ENCODE measurements around the gene CCNG1.
"Not testable (repeated sequence)": the region's sequence is repeated elsewhere in the genome, so short reads cannot be mapped to it uniquely, and the experiment has no call there.

Gene CCNG1

DNA sequence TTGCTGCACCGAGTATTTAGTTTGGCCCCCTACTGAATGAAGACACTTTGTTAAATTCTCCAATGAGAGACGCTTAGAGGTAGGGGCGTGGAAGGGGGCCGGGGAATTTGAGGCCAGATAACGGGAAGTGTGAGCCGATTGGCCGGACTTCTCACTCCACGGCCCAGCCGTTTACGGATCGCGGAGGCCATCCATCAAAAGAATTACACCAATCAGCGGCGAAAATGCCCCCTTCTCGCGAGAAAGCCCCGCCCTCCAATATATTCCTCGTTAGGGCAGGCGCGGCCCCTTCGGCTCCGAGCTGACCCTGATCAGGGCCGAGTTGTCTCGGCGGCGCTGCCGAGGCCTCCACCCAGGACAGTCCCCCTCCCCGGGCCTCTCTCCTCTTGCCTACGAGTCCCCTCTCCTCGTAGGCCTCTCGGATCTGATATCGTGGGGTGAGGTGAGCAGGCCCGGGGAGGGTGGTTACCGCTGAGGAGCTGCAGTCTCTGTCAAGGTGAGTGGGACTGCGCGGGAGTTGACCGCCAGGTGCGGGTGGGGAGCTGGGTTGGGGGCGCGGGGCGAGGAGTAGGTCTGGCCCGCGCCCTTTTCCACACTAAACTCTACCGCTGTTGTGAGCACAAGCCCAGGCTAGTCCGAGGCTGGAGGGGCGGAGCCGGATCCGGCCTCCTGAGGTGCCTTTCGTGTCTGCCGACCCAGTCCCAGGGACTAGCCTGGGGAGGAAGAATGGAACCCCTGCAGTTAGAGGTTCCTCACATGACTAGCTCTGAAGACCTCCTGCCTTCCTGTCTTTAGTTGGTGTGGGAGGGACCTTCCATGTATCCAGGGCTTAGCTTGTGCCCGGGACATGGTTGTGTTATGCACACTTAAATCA, at the start of gene CCNG1:
TSS of gene CCNG1 (plus strand) at position 287 of the 874 bp plus-strand sequence. CDS start 1,662 bp downstream, outside the sequence.
- peak; percentile 99 for FAIRE-seq

DNA sequence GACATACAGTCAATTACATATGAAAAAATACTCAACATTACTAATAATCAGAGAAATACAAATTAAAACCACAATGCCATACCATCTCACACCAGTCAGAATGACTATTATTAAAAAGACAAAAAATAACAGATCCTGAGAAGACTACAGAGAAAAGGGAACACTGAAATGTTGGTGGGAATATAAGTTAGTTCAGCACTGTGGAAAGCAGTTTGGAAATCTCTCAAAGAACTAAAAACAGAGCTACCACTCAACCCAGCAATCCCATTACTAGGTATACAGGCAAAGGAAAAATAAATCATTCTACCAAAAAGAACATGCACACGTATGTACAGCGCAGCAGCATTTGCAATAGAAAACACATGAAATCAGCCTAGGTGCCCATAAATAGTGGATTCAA, 41.6 kb upstream of the CCNG1 start:
- FAIRE-seq, result no peak

- not testable (repeated sequence) for FAIRE-seq
These were observed 40.5 kb upstream of the CCNG1 start for GRCh38 chr5:163396818-163397340.

DNA sequence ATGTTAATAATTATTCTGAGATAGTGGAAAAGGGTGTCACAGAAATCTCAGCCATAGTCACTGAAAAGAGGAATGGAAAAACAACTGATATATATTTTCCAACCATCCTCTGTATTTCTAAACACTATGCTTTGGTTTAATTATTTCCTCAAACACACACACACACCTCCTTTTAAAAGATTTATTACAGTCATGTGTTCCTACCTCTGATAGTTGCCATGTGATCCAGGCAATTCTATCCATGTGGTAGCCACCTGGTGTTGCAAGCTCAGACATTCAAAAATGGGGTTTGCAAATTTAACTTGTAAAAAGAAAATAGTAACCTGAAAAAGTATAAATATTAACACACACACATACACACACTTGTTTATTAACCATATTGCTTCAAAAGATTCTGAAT, 40.0 kb upstream of the CCNG1 start:
- FAIRE-seq, result no peak

DNA sequence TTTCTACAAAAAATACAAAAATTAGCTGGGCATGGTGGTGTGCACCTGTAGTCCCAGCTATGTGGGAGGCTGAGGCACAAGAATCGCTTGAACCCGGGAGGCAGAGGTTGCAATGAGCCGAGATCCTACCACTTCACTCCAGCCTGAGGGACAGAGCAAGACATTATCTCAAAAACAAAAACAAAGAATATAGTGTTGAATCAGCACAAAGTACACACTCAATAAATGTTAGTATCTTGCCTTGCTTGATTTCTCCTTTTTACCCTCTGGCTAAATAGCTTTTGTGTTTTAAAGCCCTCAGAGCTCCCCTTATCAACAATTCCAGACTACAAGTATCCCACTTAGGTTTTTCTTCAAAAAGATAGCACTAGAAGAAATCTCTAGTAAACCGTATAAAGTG, 37.5 kb upstream of the CCNG1 start:
- no peak for FAIRE-seq

GRCh38 chr5:163401271-163401670, 36.1 kb upstream of the CCNG1 start:
- FAIRE-seq, result no peak

DNA sequence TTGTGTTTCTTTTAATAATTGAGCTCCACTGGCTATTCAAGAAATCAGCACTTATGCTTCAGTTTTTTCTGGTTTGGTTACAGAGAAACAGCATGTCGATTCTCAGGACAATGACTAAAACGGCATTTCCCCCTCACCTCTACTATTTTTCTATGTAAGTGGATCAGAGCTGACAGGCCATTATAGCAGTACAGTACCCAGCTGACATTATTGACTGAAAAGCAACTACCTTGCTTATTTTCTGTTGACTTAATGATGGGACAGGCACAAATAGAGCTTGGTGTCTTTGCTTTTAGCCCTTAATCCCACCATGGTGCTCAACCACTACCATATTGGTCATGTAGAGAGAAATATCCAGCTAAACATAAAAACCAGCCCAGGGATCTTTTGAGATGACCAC, 35.4 kb upstream of the CCNG1 start:
- FAIRE-seq, result no peak

DNA sequence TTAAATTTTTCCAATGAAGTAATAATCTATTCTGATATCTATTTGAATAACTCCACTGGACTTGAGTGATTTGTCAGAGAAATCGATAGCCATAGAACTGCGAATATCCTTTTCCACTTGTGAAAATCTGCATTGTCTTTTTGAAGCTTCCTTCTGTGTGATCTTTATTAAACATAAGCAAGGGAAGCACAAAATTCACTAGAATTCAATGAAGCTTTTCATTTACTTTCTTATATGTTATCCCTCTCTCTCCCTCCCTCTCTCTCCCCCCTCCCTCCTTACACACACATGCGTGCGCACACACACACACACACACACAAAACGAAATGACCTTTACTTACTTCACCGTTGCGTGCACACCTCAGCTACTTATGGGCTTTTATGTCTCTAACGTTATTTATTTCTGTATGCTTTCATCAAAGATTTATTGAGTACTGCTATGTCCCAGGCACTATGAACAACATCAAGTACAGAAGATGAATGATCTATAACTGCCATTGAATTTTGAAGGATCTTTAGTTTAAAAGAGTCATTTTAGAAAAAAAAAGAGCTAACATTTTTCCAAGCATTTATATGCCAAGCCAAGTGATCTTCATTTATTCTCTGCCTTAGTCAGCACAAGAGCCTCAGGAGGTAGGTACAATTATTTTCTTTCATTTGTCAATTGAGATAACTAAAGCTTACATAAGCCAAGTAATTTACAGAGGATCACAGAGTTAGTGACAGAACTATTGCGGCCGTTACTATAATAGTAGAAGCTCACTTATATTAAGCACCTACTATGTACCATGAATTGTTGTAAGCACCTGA, 32.8 kb upstream of the CCNG1 start:
- FAIRE-seq, result no peak

DNA sequence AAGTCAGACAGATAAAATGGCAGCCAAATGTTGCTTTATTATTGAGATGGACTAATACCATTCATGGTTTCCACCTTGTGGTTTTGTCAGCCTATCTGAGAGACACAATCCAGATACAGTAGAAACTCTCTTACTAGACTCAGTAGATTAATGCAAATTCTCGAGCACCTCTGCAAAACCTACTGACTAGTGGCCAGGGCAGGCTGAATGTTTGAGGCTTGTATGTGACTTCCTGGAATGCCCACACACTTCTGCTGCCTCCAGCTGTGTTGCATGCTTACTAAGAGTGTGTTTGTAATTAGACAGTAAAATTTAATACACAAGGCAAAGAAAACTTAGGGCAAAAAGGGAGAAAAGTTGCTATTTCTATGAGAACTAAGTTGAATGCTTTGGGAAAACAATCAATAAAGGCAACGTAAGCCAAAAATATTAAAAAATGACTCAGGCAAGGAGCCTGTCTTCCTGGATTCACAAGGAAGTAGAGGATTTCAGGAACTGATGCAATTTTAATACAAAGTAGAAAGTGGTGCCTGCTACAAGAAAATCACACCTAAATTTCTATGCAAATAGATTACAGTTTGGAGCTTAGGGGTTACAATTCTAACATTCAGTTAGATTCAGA, 30.2 kb upstream of the CCNG1 start:
- FAIRE-seq, result no peak

GRCh38 chr5:163408311-163408923, 29.0 kb upstream of the CCNG1 start:
- peak; percentile 51 for FAIRE-seq

DNA sequence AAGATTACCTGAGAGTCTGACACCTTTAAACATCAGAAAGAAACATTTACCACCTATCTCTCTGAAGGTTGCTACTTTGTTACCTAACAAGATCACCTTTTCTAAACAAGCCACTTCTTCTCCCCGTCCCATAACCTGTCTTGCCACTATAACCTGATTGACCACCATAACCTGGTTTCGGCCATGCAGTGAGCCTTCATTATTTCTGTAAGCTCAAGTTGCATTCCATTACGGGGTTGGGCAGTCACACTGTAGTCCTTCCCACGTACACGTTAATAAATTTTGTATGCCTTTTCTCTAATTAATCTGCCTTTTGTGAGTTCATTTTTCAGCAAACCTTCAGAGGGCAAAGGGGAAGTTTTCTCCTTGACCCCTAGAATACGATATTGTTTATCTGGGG, 28.0 kb upstream of the CCNG1 start:
- FAIRE-seq, result no peak

DNA sequence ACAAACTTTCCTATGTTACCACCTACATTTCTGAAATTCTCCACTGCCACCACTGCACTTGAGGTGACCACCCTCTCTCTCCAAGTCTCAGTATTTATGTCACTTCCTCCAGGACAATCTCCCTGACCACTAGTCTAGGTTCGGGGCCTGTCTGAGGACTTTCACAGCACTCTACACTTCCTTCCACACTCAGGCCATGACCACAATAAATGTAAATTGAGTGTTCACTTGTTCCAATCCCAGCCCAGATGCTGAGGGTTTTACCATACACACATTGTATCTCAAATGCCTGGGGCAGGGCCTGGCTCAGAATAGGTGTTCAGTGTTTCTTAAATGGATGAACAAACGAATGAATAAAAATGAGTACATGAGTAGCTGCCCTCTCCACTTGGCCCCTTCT, 26.9 kb upstream of the CCNG1 start:
- no peak for FAIRE-seq

- FAIRE-seq, result not testable (repeated sequence)
These were observed 21.7 kb upstream of the CCNG1 start for GRCh38 chr5:163415673-163416072.

DNA sequence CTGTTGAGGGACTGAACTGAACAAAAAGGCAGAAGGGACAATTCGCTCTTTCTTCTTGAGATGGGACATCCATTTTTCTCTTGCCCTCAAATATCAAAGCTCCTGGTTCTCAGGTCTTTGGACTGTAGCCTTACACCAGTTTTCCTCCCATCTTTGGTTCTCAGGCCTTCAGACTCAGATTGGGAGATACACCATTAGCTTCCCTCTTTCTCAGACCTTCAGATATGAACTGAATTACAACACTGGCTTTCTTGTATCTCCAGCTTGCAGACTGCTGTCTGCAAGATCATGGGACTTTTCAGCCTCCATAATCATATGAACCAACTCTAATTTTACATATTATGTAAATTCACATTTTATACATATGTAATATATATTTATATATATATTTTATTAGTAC, 12.6 kb upstream of the CCNG1 start:
- FAIRE-seq, result no peak

DNA sequence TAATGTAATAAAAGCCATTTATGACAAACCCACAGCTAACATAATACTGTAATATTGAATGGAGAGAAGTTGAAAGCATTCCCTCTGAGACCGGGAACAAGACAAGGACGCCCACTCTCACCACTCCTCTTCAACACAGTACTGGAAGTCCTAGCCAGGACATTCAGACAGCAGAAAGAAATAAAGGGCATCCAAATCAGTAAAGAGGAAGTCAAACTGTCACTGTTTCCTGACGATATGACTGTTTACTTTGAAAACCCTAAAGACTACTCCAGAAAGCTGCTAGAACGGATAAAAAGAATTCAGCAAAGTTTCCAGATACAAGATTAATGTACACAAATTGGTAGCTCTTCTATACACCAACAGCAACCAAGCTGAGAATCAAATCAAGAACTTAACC, 11.3 kb upstream of the CCNG1 start:
- FAIRE-seq, result not testable (repeated sequence)

- FAIRE-seq, result no peak
These were observed 4.9 kb upstream of the CCNG1 start for GRCh38 chr5:163432544-163432943.

DNA sequence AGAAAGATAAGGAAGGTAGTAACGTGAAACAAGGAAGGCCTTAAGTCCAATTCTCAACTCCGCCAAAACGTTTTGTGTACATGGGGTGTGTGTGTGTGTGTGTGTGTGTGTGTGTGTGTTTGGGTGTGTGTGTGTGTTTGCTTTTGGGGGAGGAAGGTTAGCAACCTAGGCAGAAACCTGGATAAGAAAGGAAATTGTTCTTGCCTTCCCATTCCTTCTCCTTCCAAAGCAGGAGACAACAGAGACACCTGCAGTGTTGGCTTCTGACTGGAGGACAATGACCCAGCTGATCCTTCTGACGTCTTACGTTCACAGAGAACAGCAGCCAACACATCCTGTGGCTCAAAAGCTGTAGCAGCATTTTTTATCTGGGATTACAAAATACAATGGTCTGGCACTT, 4.1 kb upstream of the CCNG1 start:
- FAIRE-seq, result no peak

DNA sequence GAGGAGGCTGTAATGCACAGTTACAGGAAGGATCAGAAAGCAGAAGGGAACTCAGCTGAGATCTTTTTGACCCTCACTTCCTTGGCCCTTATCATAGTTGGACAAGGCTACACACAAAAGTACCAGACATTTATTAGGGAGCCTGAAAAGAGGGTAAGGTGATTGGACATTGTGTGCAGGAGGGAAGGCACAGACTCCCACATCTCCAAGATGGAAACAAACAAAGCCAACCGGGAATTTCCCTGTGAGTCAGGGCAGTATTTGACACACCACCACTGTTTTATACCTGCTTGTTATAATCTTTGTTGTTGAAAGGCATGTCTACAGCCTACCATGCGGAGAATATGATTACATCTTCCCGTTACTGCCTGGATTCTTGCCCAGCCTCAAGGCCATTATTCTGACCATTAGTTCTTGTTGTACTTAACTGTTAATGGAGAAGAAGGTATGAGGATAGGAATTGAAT, 3.0 kb upstream of the CCNG1 start:
- no peak for FAIRE-seq

DNA sequence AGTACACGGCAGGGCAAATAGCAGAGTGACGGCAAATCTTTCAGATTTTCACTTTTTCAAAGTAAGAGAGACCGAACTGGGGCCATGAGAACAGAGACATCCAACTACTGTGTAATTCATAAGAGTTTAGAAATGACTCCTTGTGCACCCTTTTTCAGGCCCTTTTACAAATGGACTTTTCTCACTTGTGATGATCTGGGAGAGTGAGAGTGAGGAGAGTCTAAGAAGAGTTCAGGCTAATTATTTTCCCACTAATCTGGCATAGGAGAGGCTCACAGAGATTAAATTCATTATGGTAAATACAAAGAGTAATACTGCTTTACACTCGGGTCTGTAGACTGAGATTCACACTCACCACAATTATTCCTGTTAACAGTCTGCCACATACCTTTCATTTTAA, 880 bp upstream of the CCNG1 start:
- no peak for FAIRE-seq

GRCh38 chr5:163437011-163437308, 435 bp upstream of the CCNG1 start:
- no peak for FAIRE-seq

GRCh38 chr5:163439092-163439425, 1.7 kb downstream of the CCNG1 start:
- FAIRE-seq, result no peak

GRCh38 chr5:163440954-163441353, 3.6 kb downstream of the CCNG1 start:
- no peak for FAIRE-seq

- FAIRE-seq, result no peak
These were observed 7.1 kb downstream of the CCNG1 start for GRCh38 chr5:163444526-163444925.

All from endometrium (tissue), 2 donors.